Activated CD8-positive, alpha-beta memory T cell treated with anti-CD3 and anti-CD28 coated beads, Interleukin-2, amount 50 U/mL, for 4 hours (primary cell): ENCODE measurements around the gene NR3C1.
"Not testable (repeated sequence)": the region's sequence is repeated elsewhere in the genome, so short reads cannot be mapped to it uniquely, and the experiment has no call there.

Source experiments
- DNase-seq: peaks from one replicate; pipeline ENCODE4 v3.0.0-alpha.2; 2020

NR3C1 gene

DNA sequence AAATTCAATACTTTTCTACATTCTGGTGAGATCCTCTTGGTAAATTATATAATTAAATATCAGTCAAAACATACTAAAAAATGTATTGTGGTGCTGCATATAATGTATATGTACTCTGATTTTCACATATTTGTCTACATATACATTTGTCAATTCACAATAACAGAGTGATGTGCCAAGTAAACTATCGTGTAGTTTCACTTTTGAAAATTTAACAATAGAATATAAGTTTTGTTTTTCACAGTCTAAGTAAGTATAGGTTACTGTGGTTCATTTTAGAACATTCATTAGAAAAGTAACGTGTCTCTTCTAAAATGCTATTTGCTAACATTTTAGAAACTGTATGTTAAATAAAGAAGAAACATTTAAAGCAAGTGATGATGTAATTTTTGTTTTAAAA lies 73.6 kb downstream of the NR3C1 start:
- DNase-seq, result no peak

DNA sequence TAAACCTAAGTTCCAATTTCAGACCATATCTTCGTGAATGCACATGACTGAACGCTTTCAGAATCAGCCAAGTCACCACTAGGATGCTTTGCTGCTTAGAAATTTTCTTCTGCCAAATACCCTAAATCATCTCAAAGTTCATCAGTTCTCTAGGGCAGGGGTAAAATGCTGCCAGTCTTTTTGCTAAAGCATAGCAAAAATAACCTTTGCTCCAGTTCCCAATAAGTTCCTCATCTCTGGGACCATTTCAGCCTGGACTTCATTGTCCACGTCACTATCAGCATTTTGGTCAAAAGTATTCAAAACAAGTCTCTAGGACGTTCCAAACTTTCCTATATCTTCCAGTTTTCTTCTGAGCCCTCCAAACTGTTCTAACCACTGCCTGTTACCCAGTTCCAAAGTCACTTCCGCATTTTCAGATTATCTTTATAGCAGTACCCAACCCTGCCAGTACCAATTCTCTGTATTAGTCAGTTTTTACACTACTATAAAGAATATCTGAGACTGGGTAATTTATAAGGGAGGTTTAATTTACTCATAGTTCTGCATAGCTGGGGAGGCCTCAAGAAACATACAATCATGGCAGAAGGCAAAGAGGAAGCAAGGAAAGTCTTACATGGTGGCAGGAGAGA lies 74.8 kb downstream of the NR3C1 start:
- DNase-seq, result no peak

GRCh38 chr5:143325086-143325485 lies 78.4 kb downstream of the NR3C1 start:
- not testable (repeated sequence) for DNase-seq

- not testable (repeated sequence) for DNase-seq
Measured at GRCh38 chr5:143322931-143323630, 80.4 kb downstream of the NR3C1 start.

GRCh38 chr5:143322176-143322575 lies 81.3 kb downstream of the NR3C1 start:
- no peak for DNase-seq

- DNase-seq, result no peak
Measured at GRCh38 chr5:143319437-143320227, 83.9 kb downstream of the NR3C1 start.

GRCh38 chr5:143318833-143319232 lies 84.7 kb downstream of the NR3C1 start:
- DNase-seq, result no peak

DNA sequence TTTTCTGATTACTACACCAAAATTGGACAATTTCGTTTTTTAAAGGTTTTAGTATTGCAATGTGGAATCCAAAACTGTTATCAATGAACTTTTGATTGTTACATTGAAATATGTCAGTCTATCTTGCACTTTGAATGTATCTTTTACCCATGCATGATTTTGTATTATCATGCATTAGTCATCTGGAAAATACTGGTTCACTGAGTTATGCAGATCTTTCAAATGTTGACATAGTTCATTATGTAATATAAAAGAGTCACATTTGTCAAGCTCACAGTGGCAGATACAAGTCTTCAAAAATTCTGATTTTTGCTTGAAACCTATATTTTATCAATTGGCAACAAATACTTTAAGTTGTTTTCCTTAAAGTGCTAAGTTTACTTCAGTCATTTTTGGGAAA lies 85.2 kb downstream of the NR3C1 start:
- DNase-seq, result no peak

GRCh38 chr5:143316844-143317631 lies 86.4 kb downstream of the NR3C1 start:
- no peak for DNase-seq

- DNase-seq, result no peak
Measured at GRCh38 chr5:143316337-143316736, 87.1 kb downstream of the NR3C1 start.

GRCh38 chr5:143315929-143316328 lies 87.6 kb downstream of the NR3C1 start:
- no peak for DNase-seq

DNA sequence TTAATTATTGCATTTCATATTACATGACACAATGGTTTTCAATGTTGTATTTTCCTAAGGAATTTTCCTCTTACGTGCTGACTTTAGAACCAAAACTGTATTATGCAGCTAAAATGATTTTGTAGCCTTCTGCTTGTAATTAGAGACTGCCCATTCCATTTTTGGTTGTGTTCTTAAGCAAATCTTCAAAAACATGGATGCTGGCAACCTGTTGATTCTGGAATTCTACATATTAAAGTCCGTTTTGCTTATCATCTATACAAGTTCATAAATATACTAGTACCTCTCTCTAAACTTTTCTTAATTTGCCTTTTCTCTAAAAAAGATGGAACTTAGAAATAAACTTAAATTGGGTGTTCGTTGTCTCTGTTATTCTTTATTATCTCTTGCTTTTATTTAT lies 88.3 kb downstream of the NR3C1 start:
- no peak for DNase-seq

- no peak for DNase-seq
Measured at GRCh38 chr5:143314659-143315058, 88.8 kb downstream of the NR3C1 start.

- DNase-seq, result no peak
Measured at GRCh38 chr5:143314099-143314498, 89.4 kb downstream of the NR3C1 start.

DNA sequence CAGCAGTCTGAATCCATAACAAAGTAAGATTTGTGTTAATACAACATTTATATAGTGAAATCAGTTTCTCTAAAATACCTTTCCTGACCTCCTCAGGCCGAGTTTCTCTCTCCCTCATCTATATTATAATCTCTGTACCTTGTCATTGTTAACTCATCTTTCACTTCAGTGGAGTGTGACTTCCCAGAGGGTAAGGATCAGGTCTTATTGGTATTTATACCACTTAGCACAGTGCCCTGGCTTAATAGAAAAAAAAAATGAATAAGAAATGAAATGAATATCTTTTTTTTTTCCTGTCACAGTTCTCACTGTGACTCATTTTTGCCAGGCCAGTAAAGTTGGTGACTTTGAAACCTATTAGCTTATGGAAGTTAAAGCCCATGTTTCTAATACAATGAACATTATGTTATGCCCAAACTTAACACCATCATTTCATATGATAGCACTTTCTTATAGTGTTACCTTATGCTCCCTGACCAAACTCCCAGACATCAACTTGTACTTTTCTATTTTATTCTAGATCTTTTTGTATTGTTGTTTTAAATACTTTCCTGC lies 90.1 kb downstream of the NR3C1 start:
- DNase-seq, result no peak

- DNase-seq, result no peak
Measured at GRCh38 chr5:143312822-143313221, 90.7 kb downstream of the NR3C1 start.

DNA sequence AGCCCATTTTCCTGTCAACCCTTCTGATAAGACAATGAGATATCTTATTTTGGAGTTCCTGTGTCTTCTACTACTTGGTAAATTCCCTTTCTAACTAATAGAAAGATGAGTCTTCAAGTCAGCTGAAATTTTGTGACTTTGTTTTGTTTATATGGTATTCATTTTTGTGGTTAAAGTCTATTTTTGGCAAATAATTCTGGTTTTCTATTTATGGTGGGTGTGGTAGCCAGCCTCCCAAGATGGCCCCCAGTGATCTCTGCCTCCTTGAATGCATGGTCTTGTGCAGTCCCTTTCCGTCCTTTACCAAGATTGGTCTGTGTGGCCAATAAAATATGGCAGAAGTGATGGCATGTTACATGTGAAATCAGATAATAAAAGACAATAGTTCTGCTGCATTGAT lies 91.5 kb downstream of the NR3C1 start:
- DNase-seq, result no peak

DNA sequence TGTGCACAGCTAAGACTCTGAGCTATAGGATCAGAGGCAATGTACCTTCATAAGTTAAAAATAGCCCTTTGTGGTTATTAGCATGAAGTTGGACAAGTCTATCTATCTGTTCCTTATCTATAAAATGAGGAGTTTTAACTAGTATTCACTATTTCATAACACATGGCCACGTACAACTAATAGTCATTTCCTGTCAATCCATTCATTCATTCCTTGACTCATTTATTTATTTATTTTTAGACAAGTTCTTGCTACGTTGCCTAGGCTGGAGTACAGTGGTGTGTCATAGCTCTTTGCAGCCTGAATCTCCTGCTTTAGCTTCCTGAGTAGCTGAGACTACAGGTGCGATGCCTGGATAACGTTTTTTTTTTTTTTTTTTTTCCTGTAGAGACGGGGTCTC lies 92.1 kb downstream of the NR3C1 start:
- DNase-seq, result no peak

- DNase-seq, result no peak
Measured at GRCh38 chr5:143309661-143310431, 93.6 kb downstream of the NR3C1 start.

- no peak for DNase-seq
Measured at GRCh38 chr5:143308731-143309130, 94.8 kb downstream of the NR3C1 start.

GRCh38 chr5:143306040-143306439 lies 97.4 kb downstream of the NR3C1 start:
- no peak for DNase-seq

GRCh38 chr5:143304836-143305475 lies 98.5 kb downstream of the NR3C1 start:
- DNase-seq, result no peak
